Gastrocnemius medialis (tissue), 4 donors: Measurements from ENCODE around the gene UNC13B. TPM values are rescaled to one million over a fixed set of nuclear protein-coding genes. Genes with fewer than 3 reads are reported as not detected.
A peak's percentile ranks its signal among the peaks of the same experiment; 100 is the strongest.

Experiments used
- ATAC-seq, 2 donors: fragments of 150-250 bp; one replicate each; pipeline ENCODE4 v1.9.1; 2016
- DNase-seq, 2 donors: peaks; one replicate each; pipeline ENCODE4 v3.0.0-alpha.2; 2019
- H3K27ac ChIP-seq, 4 donors: fragments of 200-600 bp; sonication (generic); 1 replicate in 1 of 4; 2 replicates in 3 of 4; pipeline ENCODE4 v1.5.1; 2016 to 2018; ENCODE audit warnings: mild to moderate bottlenecking in 2 of 4, moderate library complexity in 1 of 4
- H3K27me3 ChIP-seq, 3 donors: fragments of 200-600 bp; sonication (generic) in 2 of 3; 1 replicate in 1 of 3; 2 replicates in 2 of 3; pipeline versions ENCODE4 v1.5.1 to v1.6.0; 2016 to 2019; ENCODE audit warnings: mild to moderate bottlenecking in 1 of 3, moderate library complexity in 1 of 3
- H3K36me3 ChIP-seq, 2 donors: fragments of 200-600 bp; sonication (generic) in 1 of 2; one replicate each; pipeline ENCODE4 v1.5.1; 2017 to 2018
- H3K4me1 ChIP-seq, 2 donors: fragments of 200-600 bp; sonication (generic) in 1 of 2; one replicate each; pipeline ENCODE4 v1.5.1; 2016 to 2017; ENCODE audit warnings: mild to moderate bottlenecking in 2 of 2
- H3K4me3 ChIP-seq, 4 donors: fragments of 200-600 bp; sonication (generic) in 3 of 4; 1 replicate in 1 of 4; 2 replicates in 3 of 4; pipeline ENCODE4 v1.5.1; 2016 to 2019; ENCODE audit warnings: mild to moderate bottlenecking in 2 of 4
- H3K9me3 ChIP-seq, 3 donors: fragments of 200-600 bp; sonication (generic) in 2 of 3; 1 replicate in 1 of 3; 2 replicates in 2 of 3; pipeline ENCODE4 v1.5.1; 2016 to 2019
- CTCF ChIP-seq, 5 experiments: fragments of 450-650 bp in 3 of 5; fragments of 200-600 bp in 2 of 5; sonication (generic) in 2 of 5; IDR thresholded peaks in 4 of 5; conservative IDR thresholded peaks in 1 of 5; 1 replicate in 4 of 5; 2 replicates in 1 of 5; pipeline ENCODE4 v1.5.1; 2016 to 2019; ENCODE audit warnings: antibody characterized with exemption in 5 of 5, mild to moderate bottlenecking in 3 of 5, moderate library complexity in 3 of 5
- POLR2A ChIP-seq, 2 donors: fragments of 450-650 bp; IDR thresholded peaks; one replicate each; pipeline ENCODE4 v1.6.1; 2017; ENCODE audit warnings: antibody characterized with exemption in 2 of 2, mild to moderate bottlenecking in 2 of 2, moderate library complexity in 2 of 2
- in situ Hi-C, 4 donors: fragments of 200-750 bp; cut with MboI; loops; one replicate each; pipeline versions ENCODE4 v1.15.0 to v1.8.0; 2017; ENCODE audit warnings: low sequenced_read_pairs in 4 of 4
- intact Hi-C: fragments of 100-400 bp; cut with DNase I; formaldehyde crosslinking; loops from one replicate; pipeline ENCODE4 v1.15.1; 2023; ENCODE audit warnings: low total_unique reads
- total RNA-seq, 4 donors: library from RNA; depleted of rRNA; stranded (reverse); fragments of >200 nt; gene quantifications; one replicate each; pipeline versions ENCODE4 v1.1.0 to v1.2.3, GENCODE V29; 2016

UNC13B gene
- total RNA-seq, 4 donors from 2014 or later, result 7.5 to 17.5 (median 13.1) TPM

GRCh38 chr9:35274993-35275392 is 113.2 kb downstream of the UNC13B start:
- no peaks in the 10 kb centered on the region for H3K36me3 ChIP-seq
- intact Hi-C loops, result loop anchor here (5.0 kb wide), 1 partner anchor 113 kb away; the partner anchor contains the start of gene UNC13B
- H3K27ac ChIP-seq, result no peak overlapping the region
- peaks cover 40 to 41% of the 10 kb centered on the region in 2 donors for H3K4me1 ChIP-seq
- no peaks in the 10 kb centered on the region for H3K27me3 ChIP-seq
- ATAC-seq (no peak), DNase-seq (no peak)
- no peak overlapping the region for H3K4me3 ChIP-seq
- in situ Hi-C loops, result no loop called here
- TF ChIP-seq CTCF (IDR thresholded peaks at IDR 0.05 in 4 of 5, conservative IDR thresholded peaks at IDR 0.05 in 1 of 5) (no peak), POLR2A (IDR thresholded peaks at IDR 0.05) (no peak)
- H3K9me3 ChIP-seq, result no peaks in the 10 kb centered on the region

- no peak for DNase-seq
- peak overlapping the region in 2 of 4 donors; percentile 13 to 32 for H3K4me3 ChIP-seq
- TF ChIP-seq CTCF (IDR thresholded peaks at IDR 0.05 in 4 of 5, conservative IDR thresholded peaks at IDR 0.05 in 1 of 5), result no peak
- in situ Hi-C loops (no loop called here), intact Hi-C loops (loop anchor here (5.0 kb wide), 1 partner anchor 115 kb away; the partner anchor contains the start of gene UNC13B)
- H3K27me3 ChIP-seq, result no peaks in the 10 kb centered on the region
- peak overlapping the region; percentile 68 to 78 (median 70) for H3K27ac ChIP-seq
- no peak for ATAC-seq
- H3K9me3 ChIP-seq, result no peaks in the 10 kb centered on the region
- peaks cover 41 to 47% of the 10 kb centered on the region in 2 donors for H3K4me1 ChIP-seq
- no peaks in the 10 kb centered on the region for H3K36me3 ChIP-seq
These were observed 115.3 kb downstream of the UNC13B start for GRCh38 chr9:35277171-35277520.

- Histone ChIP-seq H3K27ac (peak overlapping the region; percentile 68 to 78 (median 70)), H3K36me3 (no peaks in the 10 kb centered on the region), H3K27me3 (no peaks in the 10 kb centered on the region), H3K9me3 (no peaks in the 10 kb centered on the region), H3K4me3 (no peak overlapping the region), H3K4me1 (peaks cover 41 to 49% of the 10 kb centered on the region in 2 donors)
- no peak for TF ChIP-seq POLR2A (IDR thresholded peaks at IDR 0.05)
- TF ChIP-seq CTCF (IDR thresholded peaks at IDR 0.05 in 4 of 5, conservative IDR thresholded peaks at IDR 0.05 in 1 of 5), result no peak
- ATAC-seq (peak; percentile 92 to 98), DNase-seq (peak in 1 of 2 donors; percentile 15)
- in situ Hi-C loops, result no loop called here
- intact Hi-C loops, result loop anchor here (5.0 kb wide), 1 partner anchor 115 kb away; the partner anchor contains the start of gene UNC13B
These were observed 116.0 kb downstream of the UNC13B start for GRCh38 chr9:35277628-35278359.

- ATAC-seq (no peak), DNase-seq (no peak)
- no peak for TF ChIP-seq CTCF (IDR thresholded peaks at IDR 0.05 in 4 of 5, conservative IDR thresholded peaks at IDR 0.05 in 1 of 5)
- no peak for TF ChIP-seq POLR2A (IDR thresholded peaks at IDR 0.05)
- peak overlapping the region; percentile 3 to 68 (median 52) for H3K27ac ChIP-seq
- peaks cover 59 to 68% of the 10 kb centered on the region in 2 donors for H3K4me1 ChIP-seq
- intact Hi-C loops, result loop anchor here (5.0 to 10.0 kb wide), 3 partner anchors 87 to 275 kb away; partner anchors contain the start of gene UNC13B
- in situ Hi-C loops, result no loop called here
- no peaks in the 10 kb centered on the region for H3K9me3 ChIP-seq
- H3K36me3 ChIP-seq, result no peaks in the 10 kb centered on the region
- H3K27me3 ChIP-seq, result no peaks in the 10 kb centered on the region
- H3K4me3 ChIP-seq, result no peak overlapping the region
These were observed 118.1 kb downstream of the UNC13B start for GRCh38 chr9:35279946-35280345.
